ENCODE results near the gene SPNS2.

Gene SPNS2

GRCh38 chr17:4539025-4539424 is 40.3 kb downstream of the SPNS2 start:
- no peak for DNase-seq

DNA sequence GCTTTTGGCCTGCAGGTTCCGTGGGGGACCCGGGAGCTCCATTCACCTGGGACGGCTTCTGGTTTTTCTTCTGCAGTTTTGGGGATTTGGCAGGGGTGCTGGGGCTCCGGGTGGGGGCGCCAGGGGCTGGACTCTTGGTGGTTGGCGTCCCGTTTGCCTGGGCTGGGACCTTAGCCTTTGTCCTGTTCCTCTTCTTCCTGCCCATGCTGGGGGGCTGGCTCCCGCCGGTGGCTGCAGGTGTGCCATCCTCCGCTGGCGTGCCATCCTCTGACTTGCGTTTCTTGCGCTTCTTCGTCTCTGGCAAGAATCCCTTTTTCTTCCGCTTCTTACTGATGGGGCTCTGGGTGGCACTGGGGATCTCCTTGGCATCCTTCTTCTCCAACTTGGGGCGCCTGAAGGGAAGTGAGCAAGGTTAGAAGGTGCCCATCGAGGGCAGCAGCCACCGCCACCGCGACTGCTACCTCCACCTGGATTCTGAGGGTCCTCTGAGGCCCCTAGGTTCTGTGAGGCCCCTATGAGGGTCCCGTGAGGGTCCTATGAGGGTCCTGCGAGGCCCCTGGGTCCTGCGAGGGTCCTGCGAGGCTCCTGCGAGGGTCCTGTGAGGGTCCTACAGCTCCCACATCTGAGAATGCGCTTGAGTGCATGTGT is 41.0 kb downstream of the SPNS2 start:
- DNase-seq = no peak

DNA sequence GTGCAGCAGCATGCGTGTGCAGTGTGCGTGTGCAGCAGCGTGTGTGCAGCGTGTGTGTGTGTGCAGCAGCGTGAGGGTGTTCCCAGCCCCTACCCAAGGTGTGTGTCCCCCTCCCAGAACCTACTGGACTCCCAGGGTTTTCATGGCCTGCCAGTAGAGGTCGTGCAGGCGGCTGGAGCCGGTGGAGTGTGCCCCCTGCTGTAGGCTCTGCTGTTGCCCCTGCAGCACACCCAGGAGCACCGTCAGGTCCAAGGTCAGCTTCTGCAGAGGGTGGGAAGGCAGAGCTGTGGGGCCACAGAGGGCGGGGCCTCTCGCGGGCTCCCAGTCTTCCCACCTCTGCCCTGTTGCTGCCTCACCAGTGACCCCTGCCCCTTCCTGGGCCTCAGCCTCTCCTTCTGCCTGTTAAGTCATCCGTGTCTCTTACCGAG is 41.6 kb downstream of the SPNS2 start:
- no peak for DNase-seq

DNA sequence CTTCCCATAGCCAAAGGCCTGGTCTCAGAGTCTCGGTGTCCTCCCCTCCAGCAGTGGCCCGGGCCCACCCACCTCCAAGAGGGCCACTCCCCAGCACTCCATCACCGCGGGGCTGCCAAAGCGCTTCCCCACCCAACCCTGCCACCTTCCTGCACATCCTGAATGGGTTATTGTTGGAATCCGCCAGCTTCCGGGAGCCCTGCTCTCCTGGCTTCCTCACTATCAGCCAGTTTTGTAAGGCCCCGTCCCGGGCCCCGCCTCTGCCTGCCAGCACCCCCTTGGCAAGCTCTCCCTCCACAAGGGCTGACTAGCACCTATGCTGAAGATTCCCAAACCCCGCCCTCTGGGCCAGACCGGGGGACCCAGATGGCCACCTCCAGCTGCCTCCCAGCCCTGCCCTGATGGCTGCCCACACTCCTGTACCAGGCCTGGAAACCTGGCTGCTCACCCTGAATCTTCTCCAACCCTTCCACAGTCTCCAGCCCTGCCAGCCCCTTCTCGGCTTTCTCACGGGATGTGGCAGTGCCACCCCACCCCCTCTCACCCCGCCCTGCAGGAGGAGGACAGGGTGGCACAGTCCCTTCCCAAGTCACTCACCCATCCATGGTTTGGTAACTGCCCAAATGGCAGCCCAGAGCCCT is 42.1 kb downstream of the SPNS2 start:
- no peak for DNase-seq

DNA sequence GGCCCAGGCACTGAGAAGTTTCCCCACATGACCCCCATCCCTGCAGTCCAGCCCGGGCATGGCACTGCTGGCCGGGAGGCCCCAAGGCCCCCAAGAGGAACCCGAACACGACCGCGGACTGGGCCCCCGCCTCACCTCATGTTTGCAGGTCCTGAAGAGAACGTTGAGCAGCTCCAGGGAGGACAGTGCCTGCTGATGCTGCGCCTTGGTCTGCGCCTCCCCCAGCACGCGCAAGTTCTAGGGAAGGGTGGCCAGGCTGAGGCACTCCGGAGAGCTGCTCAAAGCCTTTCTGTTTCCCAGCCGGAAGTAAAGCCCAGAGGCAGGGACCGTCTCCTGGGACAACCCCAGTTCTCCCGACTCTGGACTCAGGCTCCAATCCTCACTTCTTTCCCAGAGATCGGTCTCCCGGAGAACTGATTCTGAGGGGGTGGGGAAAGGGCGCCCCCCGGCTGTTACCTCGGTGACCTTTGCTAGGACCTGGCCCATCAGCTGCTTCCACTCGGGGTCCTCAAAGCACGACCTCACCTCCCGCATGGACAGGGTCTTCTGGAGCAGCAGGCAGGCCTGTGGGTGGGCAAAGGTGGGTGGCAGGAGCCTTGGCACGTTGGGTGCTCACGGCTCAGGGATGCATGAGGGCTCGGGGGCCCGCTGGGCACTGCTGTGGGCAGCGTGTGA is 42.8 kb downstream of the SPNS2 start:
- no peak for DNase-seq

- DNase-seq = no peak
Observed at GRCh38 chr17:4542003-4542725, 43.5 kb downstream of the SPNS2 start.

- no peak for DNase-seq
Observed at GRCh38 chr17:4542726-4543191, 44.1 kb downstream of the SPNS2 start.

GRCh38 chr17:4543557-4544026 is 44.9 kb downstream of the SPNS2 start:
- DNase-seq = no peak

DNA sequence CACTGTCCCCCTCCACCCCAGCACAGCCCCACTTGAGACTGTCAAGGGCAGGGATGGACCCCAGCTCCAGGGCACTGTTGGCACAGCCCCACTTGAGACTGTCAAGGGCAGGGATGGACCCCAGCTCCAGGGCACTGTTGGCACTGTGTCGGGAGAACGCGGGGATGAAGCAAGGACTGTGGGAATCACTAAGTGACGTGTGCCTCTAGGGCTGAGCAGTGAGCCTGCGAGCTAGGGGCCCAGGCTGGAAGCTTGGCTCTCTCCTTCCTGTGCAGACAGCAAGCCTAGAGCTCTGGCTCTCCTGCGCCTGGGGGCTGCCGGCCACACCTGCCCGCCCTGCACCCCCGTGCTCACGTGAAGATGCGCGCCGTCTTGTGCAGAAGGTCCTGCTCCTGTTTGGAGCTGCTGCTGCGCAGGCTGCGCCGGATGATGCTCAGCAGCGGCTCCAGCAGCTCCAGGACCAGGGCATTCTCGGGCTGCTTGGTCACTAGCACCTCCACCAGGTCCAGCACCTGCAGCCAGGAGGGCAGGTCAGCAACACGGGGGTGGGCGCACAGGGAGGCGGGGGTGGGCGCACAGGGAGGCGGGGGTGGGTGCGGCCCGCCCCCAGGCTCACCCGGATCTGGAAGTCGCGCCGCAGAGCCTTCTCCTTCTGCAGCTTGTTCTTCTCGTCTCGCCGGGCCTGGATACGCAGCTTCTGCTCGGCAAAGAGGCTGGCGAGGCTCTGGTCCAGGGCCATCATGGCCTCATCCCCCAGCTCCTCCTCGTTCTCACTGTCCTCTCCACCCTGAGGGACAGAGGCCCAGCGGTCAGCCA is 45.7 kb downstream of the SPNS2 start:
- no peak for DNase-seq

DNA sequence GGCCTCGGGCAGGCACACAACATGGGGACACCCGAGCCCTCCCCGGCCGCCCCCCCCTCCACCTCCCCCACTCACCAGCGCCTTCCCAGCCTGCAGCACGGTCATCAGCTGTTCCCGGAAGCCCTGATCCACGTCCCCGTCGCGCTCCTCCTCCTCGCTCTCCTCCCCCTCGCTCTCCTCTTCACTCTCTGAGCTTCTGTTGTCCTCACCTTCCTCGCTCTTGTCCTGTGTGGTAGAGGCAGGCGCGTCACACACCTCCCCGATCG is 46.2 kb downstream of the SPNS2 start:
- no peak for DNase-seq

DNA sequence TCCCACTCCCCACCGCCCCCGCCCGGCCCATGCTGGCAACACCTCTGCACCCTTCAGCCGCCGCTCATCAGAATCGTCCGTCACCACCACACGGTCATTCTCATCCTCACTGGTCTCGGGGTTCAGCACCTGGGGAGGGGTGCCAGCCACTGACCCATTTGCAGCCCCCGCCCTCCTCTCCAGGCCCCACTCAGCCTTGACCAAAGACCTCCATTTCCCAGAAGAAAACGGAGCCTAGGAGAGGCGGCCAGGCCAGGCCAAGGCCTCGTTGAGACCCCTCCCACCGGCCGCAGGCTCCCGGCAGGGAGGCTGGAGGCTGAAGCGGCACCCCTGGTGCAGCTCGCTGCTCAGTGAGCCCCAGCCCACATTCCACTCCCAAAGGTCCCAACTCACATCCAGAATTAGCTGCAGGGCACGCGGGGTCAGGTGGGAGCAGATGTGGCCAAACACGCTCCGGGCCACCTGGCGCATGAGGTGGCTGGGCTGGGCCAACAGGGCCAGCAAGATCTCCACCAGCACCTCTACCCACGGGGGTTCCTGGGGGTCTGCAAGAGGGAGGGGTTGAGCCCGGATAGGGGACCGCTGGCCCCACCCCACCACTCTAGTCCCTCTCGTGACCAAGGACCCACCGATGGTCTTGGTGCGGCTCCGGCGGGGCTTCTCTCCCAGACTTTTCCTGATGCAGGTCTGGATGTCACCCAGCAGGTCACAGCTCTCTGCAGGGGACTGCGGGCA is 46.7 kb downstream of the SPNS2 start:
- DNase-seq = no peak

- no peak for DNase-seq
Observed at GRCh38 chr17:4547118-4547906, 48.6 kb downstream of the SPNS2 start.

DNA sequence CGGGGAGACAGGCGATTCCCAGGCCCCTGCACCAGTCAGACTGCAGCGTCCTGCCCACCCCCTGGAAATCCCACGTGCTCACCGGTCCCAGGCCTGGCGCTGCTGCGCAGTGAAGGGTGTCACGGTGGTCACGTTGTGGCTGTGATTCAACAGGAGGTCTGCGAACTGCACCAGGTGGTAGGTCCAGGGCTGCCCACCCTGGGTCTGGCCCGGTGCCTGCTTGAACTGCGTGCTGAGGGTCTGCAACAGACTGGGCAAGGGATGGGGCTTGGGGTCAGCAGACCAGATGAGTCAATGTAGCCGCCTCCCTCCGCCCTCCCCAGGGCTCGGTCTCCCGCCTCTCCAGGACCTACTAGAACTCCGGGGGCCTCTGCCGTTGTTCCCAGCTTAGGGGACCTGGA is 49.4 kb downstream of the SPNS2 start:
- no peak for DNase-seq

- DNase-seq = no peak
Observed at GRCh38 chr17:4548721-4549531, 50.2 kb downstream of the SPNS2 start.

GRCh38 chr17:4549781-4550533 is 51.3 kb downstream of the SPNS2 start:
- DNase-seq = no peak

DNA sequence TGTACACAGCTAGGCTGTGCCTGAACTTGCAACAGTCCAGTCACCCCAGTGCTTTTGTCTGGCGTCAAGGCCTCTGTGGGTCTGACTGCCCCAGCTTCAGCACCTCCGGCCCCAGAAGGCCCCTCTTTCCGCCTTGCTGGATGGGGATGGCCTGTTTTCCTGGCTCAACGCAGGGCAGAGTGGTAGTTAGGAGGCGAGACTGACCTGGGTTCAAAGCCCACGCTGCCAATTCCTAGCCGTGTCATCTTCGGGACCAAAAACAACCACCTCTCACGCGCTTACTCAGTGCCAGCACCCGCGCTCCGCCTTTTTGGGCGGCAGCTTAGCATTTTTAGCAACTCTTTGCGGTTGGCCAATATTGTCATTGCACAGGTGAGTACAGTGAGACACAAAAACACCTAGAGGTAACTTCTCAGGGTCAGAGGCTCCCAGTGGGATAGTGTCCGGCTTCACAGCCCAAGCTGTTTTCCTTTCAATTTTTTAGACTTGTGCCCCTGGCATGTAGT is 51.9 kb downstream of the SPNS2 start:
- no peak for DNase-seq

DNA sequence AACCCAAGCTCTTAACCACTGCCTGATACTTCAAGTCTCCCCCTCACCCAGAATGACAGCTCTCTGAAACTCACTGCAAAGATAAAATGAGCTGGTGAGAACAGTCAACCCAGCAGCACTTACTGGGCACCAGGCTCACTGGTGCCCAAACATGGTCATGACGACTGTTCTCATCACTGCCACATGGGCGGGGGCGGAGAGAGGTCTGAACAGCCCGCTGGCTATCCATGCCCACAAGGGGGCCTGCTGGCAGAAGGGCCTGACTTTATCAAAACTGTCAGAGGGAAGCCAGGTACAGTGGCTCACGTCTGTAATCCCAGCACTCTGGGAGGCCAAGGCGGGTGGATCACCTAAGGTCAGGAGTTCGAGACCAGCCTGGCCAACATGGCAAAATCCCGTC is 52.5 kb downstream of the SPNS2 start:
- DNase-seq = no peak

DNA sequence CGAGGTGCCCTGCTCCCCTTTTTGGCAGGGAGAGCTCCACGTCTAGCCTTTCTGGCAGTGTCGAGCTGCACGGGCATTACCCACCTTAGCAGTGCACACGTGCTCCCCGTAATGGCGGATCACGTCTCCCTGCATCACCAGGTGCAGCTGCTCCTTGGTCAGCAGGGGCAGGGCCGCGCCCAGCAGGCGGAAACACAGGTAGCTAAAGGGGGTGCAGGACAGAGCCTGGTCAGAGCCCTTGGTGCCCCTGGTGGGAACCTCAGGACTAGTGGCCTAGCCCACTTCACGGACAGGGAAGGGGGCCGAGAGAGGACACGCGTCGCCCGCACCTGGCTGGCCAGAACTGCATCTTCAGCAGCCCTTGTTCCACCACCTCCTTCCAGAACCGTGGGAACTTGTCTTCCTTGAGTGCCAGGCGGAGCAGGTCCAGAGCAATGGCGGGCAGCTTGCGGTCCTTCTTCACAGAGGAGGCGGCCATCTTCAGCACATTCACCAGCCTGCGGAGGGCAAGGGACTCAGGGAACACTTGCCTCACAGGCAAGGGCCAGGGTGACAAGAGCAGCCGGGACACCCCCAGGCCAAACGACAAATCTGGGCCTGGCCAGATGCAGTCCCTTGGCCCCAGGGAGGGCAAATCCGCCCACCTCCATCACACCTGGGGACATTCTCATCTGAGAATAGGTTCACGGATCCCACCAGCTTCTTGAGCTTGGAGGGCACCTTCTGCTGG is 53.3 kb downstream of the SPNS2 start:
- DNase-seq = no peak

DNA sequence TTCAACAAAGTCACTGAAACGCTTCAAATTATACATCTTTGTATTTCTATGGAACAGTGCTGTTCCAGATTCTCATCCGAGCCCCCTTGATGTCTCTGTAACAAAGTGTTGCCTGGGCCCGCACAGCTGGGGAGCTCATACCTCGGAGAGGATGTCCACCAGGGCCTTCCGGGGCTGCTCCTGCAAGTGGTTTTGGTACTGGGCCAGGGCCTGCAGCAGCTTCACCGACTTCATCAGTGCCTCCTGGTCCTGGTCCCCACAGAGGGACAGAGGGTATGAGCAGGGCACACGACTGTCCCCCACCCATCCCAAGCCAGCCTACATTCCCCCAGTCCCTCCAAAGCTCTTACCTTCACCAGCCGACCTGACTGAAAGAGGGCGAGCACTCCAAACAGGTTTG is 55.0 kb downstream of the SPNS2 start:
- no peak for DNase-seq
